GM19467 (cell line): ENCODE results near the gene GRID2IP.
"Not testable (repeated sequence)": the region's sequence is repeated elsewhere in the genome, so short reads cannot be mapped to it uniquely, and the experiment has no call there.

ENCODE experiments used
- ATAC-seq: cut with Tn5 transposase; IDR thresholded peaks from one replicate; pipeline ENCODE4 v1.9.1; 2021; ENCODE audit warnings: mild to moderate bottlenecking, moderate library complexity; ENCODE audit not compliant: unreplicated experiment

The GRID2IP gene

DNA sequence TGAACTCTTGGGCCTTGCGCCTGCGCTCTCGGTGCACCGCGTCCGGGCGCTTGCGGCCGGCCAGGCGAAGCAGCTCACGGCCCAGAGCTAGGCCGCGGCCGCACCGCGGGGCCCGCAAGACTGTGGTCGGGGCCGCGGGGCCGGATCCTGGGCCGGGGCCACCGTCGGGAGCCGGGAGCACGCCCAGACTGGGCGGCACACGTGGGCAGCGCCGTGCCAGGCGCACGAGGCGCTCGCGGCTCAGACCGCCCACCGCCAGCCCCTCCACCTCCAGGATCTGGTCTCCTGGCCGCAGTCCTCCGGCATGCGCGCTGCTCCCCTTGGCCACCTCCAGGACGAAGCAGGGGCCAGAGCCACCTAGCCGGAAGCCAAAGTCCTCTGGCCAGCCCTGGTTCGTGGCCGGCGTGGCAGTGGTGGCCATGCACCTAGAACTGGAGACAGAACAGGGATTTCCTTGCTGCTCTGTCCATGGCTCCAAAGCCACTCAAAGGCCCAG is at the start of gene GRID2IP:
Gene GRID2IP, minus strand, starts transcription at position 446 of the 496 bp plus-strand sequence. Its CDS starts 25 bp downstream, at position 421.
- no peak for ATAC-seq

DNA sequence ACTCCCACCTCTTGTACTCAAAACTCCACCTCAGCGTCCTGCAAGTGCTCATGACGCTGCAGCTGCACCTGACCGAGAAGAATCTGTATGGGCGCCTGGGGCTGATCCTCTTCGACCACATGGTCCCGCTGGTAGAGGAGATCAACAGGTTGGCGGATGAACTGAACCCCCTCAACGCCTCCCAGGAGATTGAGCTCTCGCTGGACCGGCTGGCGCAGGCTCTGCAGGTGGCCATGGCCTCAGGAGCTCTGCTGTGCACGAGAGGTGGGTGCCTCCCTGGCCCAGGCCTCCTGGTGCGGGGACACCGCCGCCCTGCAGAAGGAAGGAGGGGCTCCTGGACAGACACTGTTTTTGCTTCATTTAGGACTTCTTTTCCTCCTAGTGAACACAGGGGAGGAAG is 48.8 kb upstream of the GRID2IP start:
- ATAC-seq: no peak

DNA sequence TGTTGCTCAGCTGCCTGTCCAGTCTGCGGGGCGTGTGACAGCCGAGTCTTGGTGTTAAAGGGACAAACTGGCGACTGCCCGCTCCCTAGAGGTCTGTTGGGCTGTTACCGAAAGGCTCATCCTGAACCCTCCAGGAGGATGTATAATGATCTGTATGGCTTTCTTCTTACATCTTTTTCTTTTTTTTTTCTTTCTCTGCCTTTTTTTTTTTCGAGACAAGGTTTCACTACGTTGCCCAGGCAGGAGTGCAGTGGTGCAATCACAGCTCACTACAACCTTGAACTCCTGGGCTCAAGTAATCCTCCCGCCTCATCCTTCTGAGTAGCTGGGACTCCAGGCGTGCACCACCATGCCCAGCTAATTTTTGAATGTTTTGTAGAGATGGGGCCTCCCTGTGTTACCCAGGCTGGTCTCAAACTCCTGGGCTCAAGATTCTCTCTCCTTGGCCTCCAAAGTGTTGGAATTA is 39.4 kb upstream of the GRID2IP start:
- no peak for ATAC-seq

- ATAC-seq: peak; percentile 87
These were observed 38.8 kb upstream of the GRID2IP start, which contains the start of gene INTS15 for GRCh38 chr7:6589829-6590644. TSS of gene INTS15 (plus strand) at chr7:6590021. CDS start at chr7:6590284, 263 bp downstream.

DNA sequence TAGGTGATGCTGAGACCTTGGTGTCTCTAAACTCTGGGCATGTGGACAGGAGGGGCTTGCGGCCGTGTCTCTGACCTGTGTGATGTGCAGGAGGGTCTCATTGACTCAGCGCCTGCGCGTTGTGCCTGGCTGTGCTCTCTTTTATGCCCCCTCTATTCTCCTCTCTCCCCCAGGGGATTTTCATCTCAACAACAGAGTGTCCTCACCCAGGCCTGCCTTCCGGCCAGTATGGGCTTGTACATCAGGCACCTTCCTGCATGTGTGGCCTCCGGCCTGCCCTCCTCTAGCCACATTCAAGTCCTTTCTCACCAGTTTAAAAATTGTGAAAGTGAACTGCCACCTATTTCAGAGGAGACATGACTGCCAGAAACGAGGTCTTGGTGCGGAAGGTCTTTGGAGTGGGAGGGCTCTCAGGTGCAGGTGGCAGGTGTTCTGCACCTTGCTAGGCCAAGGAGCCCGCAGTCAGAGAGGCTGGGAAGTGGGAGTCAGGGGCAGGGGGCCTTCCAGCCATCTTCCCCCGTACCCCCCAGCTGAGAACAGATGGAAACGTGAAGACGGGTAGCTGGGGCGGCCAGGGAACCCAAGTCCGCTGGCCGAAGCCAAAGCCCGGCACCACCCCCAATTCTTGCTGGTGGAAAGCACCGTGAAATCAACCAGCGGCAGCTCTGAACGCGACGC is 38.0 kb upstream of the GRID2IP start:
- ATAC-seq: no peak

- no peak for ATAC-seq
These were observed 37.3 kb upstream of the GRID2IP start for GRCh38 chr7:6588566-6588965.

DNA sequence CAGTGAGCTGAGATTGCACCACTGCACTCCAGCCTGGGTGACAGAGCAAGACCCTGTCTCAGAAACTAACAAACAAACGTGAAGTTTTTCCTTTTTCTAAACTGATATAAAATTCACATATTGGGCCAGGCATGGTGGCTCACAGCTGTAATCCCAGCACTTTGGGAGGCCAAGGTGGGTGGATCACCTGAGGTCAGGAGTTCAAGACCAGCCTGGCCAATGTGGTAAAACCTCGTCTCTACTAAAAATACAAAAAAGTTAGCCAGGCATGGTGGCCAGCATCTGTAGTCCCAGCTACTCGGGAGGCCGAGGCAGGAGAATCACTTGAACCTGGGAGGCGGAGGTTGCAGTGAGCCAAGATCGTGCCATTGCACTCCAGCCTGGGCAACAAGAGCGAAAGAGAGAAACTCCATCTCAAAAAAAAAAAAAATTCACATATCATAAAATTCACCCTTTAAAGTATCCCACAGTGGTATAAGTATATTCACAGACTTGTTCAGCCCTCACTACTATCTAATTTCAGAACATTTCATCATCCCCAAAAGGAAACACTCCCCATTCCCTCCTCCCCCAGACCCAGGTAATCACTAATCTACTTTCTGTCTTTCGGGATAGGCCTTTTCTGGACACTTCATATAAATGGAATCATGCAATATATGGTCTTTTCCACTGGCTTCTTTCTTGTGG is 34.6 kb upstream of the GRID2IP start:
- ATAC-seq: not testable (repeated sequence)

- ATAC-seq: no peak
These were observed 28.2 kb upstream of the GRID2IP start for GRCh38 chr7:6579446-6579845.

DNA sequence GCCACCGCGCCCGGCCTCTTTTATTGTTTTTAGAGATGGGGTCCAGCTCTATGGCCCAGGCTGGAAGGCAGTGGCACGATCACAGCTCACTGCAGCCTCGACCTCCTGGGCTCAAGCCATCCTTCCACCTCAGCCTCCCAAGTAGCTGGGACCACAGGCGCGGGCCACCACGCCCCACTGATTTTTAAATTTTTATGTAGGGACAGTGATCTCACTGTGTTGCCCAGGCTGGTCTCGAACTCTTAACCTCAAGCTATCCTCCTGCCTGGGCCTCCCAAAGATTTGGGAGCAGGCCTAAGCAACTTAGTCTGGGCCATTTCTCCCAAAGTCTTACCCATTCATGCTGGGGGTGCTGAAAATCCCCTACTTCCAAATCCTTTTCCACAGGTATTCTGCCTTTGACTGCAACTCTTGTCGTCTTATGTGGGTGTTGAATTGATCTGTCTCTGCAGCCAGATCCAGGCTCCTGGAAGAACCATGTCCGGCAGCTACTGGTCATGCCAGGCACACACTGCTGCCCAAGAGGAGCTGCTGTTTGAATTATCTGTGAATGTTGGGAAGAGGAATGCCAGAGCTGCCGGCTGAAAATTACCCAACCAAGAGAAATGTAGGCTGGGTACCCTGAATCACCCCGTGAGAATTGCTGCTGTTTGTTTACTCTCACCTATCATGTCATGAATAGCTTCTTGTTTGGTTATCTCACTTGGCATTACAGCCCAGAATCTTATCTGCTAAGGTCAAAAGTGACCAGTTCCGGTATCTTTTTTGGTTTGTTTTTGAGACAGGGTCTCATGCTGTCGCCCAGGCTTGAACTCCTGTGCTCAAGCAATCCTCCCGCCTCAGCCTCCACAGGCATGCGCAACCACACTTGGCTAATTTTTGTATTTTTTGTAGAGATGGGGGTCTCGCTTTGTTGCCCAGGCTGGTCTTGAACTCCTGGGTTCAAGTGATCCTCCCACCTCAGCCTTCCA is 27.1 kb upstream of the GRID2IP start:
- no peak for ATAC-seq

DNA sequence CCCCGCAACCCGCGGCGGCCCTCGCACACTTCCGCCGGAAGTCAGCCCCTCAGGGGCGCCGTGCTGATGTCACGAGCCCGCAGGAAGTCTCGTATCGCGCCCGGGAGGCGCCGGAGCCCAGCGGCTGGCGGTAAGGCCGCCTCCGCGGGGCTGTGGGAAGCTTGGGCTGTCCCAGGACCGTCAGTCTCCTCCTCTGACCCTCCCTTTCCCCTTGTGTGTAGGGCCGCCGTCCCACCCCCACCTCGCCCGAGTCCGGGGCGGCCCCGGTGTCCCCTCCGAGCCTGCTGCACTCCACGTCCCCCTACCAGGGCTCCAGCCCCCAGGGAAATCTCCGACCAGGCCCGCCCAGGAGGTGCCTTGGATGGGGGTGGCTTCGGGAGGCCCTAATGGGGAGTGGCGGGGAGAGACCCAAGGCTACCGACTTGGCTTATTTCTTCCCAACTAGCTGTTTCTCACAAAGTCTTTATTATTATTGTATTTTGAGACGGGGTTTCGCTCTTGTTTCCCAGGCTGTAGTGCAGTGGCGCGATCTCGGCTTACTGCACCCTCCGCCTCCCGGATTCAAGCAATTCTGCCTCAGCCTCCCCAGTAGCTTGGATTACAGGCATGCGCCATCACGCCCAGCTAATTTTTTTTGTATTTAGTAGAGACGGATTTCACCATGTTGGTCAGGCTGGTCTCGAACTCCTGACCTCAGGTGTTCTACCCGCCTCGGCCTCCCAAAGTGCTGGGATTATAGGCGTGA is 26.3 kb upstream of the GRID2IP start, which contains the start of gene ZDHHC4:
Gene ZDHHC4, plus strand, starts transcription at position 86 of the 745 bp plus-strand sequence. CDS start 3,108 bp downstream, outside the sequence.
- peak; percentile 98 for ATAC-seq

GRCh38 chr7:6576867-6577368 is 25.7 kb upstream of the GRID2IP start:
- ATAC-seq: not testable (repeated sequence)

GRCh38 chr7:6576024-6576866 is 25.0 kb upstream of the GRID2IP start:
- no peak for ATAC-seq

GRCh38 chr7:6575281-6576023 is 24.2 kb upstream of the GRID2IP start:
- ATAC-seq: no peak

DNA sequence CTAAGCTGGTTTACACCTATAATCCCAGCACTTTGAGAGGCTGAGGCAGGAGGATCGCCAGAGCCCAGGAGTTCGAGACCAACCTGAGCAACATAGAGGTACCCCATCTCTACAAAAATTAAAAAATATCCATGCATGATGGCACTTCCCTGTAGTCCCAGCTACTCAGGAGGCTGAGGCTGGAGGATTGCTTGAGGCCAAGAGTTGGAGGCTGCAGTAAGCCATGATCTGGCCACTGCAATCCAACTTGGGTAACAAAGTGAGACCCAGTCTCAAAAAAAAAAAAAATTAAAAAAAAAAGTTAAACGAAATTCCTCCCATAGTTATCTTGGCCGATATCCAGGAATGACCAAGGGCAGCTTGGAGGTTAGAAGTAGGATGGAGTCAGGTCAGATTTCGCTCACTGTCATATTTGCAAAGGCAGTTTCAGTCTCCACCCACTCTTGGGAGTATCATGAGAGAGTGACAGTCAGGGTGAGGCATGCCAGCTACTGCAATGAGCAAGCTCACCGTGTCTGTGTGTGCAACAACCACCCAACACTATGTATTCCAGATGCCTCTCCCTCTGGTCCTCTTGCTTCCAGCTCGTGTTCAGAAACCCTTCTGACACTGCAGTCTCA is 20.0 kb upstream of the GRID2IP start:
- ATAC-seq: no peak

DNA sequence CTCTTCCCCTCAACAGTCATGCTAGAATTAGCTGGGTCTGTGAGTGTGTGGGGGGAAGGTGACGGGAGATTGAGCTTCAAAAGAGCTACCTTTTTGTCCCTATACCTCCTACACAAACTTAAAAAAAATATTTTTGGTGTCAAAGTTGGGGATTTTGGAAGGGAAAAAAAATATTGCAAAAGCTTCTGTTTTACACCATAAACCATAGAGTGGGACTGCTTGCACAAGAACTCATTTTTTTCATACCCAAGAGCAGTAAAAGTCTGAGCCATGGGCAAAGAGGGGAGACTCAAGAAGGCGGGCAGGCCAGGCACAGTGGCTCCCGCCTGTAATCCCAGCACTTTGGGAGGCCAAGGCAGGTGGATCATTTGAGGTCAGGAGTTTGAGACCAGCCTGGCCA is 16.6 kb upstream of the GRID2IP start:
- ATAC-seq: no peak

DNA sequence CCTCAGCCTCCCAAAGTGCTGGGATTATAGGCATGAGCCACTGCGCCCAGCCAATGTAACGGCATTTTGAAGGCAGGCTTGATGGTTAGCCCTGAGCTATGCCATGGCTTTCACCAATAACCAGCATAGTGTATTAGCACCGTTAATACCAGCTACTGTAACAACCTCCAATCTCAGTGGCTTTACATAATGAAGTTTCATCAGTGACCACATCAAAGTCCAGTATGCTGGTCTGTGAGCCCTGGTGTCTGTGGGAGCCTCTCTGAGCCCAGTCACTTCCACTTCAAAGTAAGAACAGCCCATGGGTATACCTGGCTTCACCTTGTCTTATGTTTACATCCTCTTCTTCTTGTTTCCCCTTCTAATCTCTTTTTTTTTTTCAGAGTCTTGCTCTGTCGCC is 14.4 kb upstream of the GRID2IP start:
- ATAC-seq: no peak
